ES-I3 (cell line): ENCODE results near the gene MAP2K3.

ENCODE experiments used
- H3K36me3 ChIP-seq: 2 replicates; pipeline ENCODE4 v1.6.1; 2013; ENCODE audit warnings: mild to moderate bottlenecking, low read length, control low read depth, moderate library complexity; ENCODE audit not compliant: insufficient read depth
- H3K4me1 ChIP-seq: 2 replicates; pipeline ENCODE4 v1.6.1; 2013; ENCODE audit warnings: mild to moderate bottlenecking, control low read depth, low read length; ENCODE audit not compliant: insufficient read depth
- H3K9ac ChIP-seq: 2 replicates; pipeline ENCODE4 v1.6.1; 2013; ENCODE audit warnings: low read depth, mild to moderate bottlenecking, low read length, moderate library complexity
- H3K9me3 ChIP-seq: 2 replicates; pipeline ENCODE4 v1.6.1; 2013; ENCODE audit warnings: mild to moderate bottlenecking, low read length, moderate library complexity; ENCODE audit not compliant: control insufficient read depth, insufficient read depth

The MAP2K3 gene

GRCh38 chr17:21249086-21249795 lies 35.3 kb upstream of the MAP2K3 start:
- H3K36me3 ChIP-seq = no peaks in the 10 kb centered on the region
- no peak overlapping the region for H3K9ac ChIP-seq
- peaks cover 4% of the 10 kb centered on the region; the same call in 1 of the 2 replicates for H3K4me1 ChIP-seq
- H3K9me3 ChIP-seq = no peaks in the 10 kb centered on the region

- no peaks in the 10 kb centered on the region for H3K36me3 ChIP-seq
- no peak overlapping the region for H3K9ac ChIP-seq
- no peaks in the 10 kb centered on the region for H3K9me3 ChIP-seq
- H3K4me1 ChIP-seq = peaks cover 4% of the 10 kb centered on the region; the same call in 1 of the 2 replicates
Observed at GRCh38 chr17:21249920-21250703, 34.4 kb upstream of the MAP2K3 start.

GRCh38 chr17:21250854-21251253 lies 33.7 kb upstream of the MAP2K3 start:
- Histone ChIP-seq H3K9me3 (no peaks in the 10 kb centered on the region), H3K9ac (no peak overlapping the region), H3K36me3 (no peaks in the 10 kb centered on the region), H3K4me1 (peaks cover 4% of the 10 kb centered on the region; the same call in 1 of the 2 replicates)

DNA sequence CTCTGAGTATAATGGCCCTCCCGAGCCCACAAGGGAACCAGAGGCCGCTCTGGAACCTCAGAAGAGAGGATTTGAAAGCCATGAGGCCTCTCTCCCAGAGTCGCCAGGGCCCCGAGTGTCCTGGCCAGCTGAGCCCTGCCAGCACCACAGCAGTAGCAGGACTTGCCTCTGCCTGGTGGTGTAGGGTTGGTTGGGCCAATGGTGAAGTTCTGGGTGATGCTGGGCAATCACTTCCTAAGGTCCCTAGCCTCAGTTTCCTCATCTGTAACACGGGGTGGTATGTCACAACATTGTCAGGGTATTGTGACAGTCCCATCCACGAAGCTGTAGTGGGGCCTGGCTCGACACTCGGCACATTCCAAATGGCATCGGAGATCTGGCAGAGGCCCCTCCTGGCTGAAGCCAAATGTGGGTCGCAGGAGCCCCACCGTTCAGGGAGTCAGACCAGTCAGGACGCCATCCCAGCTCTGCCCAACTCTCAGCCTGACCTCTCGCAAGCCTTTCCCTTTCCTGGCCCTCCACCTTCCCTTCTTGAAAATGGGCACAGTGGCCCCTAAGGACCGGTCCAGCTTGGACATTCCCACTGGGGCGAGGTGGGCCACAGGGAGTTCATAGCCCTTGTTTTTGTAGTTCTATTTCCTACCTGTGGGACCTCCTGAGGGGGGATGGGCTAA lies 33.0 kb upstream of the MAP2K3 start:
- Histone ChIP-seq H3K9ac (no peak overlapping the region), H3K4me1 (peaks cover 4% of the 10 kb centered on the region; the same call in 1 of the 2 replicates)

GRCh38 chr17:21252289-21252795 lies 32.2 kb upstream of the MAP2K3 start:
- no peaks in the 10 kb centered on the region for H3K36me3 ChIP-seq
- H3K4me1 ChIP-seq = peaks cover 10% of the 10 kb centered on the region
- H3K9ac ChIP-seq = peak overlapping the region; percentile 46; the same call in 1 of the 2 replicates
- no peaks in the 10 kb centered on the region for H3K9me3 ChIP-seq

More for the DNA sequence above, 33.0 kb upstream of the MAP2K3 start:
- no peaks in the 10 kb centered on the region for H3K9me3 ChIP-seq
- H3K36me3 ChIP-seq = no peaks in the 10 kb centered on the region

DNA sequence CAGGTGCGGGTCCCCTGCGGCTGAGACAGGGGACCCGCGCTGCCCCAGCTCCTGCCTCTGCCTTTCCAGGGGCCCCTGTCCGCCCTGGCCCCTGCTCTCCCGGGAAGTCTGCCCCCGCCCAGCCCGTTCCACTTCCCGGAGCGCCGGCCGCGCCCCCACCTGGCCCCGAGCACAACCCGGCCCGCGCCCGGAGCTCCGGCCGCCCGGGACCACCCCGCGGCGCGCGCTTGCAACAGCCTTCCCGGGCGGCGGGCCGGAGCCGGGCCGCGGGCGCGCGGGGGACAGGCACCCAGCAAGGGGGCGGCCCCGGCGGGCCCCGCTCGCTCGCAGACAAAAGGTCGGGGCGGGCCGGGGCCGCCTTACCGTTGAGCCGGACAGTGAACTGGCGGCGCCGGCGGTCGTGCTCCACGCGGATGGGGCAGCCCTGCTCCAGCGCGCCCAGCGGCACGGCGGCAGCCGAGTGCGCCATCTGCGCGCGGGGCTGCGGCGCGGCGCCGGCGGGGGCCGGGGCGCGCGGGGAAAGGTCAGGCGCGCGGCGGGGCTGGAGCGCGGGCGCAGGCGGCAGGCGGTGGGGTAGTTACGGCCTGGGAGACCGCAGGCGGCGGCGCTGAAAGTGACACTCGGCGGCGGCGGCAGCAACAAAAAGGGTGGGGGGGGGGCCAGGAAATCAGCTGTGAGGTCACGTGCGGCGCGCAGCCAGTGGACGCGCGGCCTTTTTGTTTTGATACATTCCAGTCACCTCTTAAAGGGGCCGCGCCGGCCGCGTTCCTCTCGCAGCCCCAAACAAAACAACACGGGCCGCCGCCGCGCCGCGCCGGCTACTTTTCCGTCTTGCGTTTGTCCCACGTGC lies 31.5 kb upstream of the MAP2K3 start, which contains the start of gene NATD1:
Gene NATD1 (minus strand): TSS at position 615 of the 850 bp plus-strand sequence. CDS start 146 bp downstream, at position 469.
- no peaks in the 10 kb centered on the region for H3K36me3 ChIP-seq
- no peaks in the 10 kb centered on the region for H3K9me3 ChIP-seq
- H3K9ac ChIP-seq = peak within 1 kb of the TSS; percentile 64
- peaks cover 10% of the 10 kb centered on the region for H3K4me1 ChIP-seq

DNA sequence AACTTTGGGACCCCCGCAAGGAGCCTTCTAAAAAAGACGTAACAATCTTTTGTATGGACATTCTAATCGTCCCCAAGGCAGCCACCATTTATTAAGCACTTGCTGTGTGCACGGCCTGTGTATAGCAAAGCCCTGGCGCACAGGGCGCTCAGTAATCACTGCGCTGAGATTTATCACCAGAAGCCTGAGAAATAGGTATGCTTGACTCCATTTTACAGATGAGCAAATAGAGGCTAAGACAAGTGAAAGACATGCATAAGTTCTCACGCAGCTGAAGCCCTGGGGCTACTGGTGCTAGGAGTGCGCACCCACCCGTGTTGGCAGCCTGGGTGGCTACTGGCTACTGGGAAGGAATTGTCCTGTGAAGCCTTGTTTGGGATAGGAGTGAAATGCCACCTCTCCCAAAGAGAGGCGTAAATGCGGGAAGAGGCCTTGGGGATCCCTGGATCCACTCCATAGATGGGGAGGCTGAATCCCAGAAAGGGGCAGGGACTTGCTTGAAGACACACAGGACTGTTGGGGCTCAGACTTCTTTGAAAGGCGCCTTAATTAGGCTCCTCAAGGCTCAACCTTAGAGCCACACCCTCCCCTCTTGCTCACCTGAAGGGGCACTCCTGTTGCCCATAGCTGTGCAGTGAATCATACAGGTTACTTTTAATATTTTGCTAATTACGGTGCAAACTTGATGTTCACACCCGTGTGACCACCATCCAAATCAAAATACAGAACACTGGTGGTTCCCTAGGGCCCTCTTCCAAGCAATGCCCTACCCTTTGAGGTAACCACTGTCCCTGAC lies 30.7 kb upstream of the MAP2K3 start:
- Histone ChIP-seq H3K36me3 (no peaks in the 10 kb centered on the region), H3K9ac (peak overlapping the region; percentile 64)

GRCh38 chr17:21258593-21258992 lies 25.9 kb upstream of the MAP2K3 start:
- Histone ChIP-seq H3K4me1 (peaks cover 9% of the 10 kb centered on the region), H3K9ac (no peak overlapping the region), H3K36me3 (no peaks in the 10 kb centered on the region), H3K9me3 (no peaks in the 10 kb centered on the region)

More for the DNA sequence above, 30.7 kb upstream of the MAP2K3 start:
- peaks cover 10% of the 10 kb centered on the region for H3K4me1 ChIP-seq
- H3K9me3 ChIP-seq = no peaks in the 10 kb centered on the region

- H3K9me3 ChIP-seq = no peaks in the 10 kb centered on the region
- no peaks in the 10 kb centered on the region for H3K4me1 ChIP-seq
- H3K9ac ChIP-seq = no peak overlapping the region
- H3K36me3 ChIP-seq = no peaks in the 10 kb centered on the region
Observed at GRCh38 chr17:21262259-21262993, 22.1 kb upstream of the MAP2K3 start.

GRCh38 chr17:21263376-21263775 lies 21.1 kb upstream of the MAP2K3 start:
- Histone ChIP-seq H3K4me1 (no peaks in the 10 kb centered on the region), H3K36me3 (no peaks in the 10 kb centered on the region), H3K9me3 (no peaks in the 10 kb centered on the region), H3K9ac (no peak overlapping the region)

GRCh38 chr17:21268596-21269188 lies 15.8 kb upstream of the MAP2K3 start:
- Histone ChIP-seq H3K9me3 (no peaks in the 10 kb centered on the region), H3K9ac (no peak overlapping the region), H3K4me1 (no peaks in the 10 kb centered on the region), H3K36me3 (no peaks in the 10 kb centered on the region)

DNA sequence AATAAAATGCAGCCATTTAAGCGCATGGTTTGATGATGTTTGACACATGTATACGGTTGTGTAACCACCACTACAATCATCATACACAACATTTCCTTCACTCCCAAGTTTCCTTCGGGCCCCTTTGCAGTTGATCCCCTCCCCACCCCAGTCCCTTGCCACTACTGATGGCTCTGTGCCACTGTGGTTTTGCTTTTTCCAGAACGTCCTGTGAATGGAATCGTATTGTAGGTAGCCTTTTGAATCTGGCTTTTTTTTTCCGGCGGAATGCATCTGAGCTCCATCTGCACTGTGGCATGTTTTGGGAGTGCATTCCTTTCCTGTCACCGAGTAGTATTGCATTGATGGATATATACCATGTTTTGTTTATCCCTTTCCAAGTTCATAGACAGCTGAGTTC lies 15.1 kb upstream of the MAP2K3 start:
- no peaks in the 10 kb centered on the region for H3K36me3 ChIP-seq
- no peak overlapping the region for H3K9ac ChIP-seq
- H3K9me3 ChIP-seq = no peaks in the 10 kb centered on the region
- no peaks in the 10 kb centered on the region for H3K4me1 ChIP-seq
